ENCODE results near the gene CNTN4. TPM values are rescaled to one million over a fixed set of nuclear protein-coding genes. Genes with fewer than 3 reads are reported as not detected.

The CNTN4 gene
- total RNA-seq, 2 donors from 2014 or later = 0.62 to 0.79 TPM

DNA sequence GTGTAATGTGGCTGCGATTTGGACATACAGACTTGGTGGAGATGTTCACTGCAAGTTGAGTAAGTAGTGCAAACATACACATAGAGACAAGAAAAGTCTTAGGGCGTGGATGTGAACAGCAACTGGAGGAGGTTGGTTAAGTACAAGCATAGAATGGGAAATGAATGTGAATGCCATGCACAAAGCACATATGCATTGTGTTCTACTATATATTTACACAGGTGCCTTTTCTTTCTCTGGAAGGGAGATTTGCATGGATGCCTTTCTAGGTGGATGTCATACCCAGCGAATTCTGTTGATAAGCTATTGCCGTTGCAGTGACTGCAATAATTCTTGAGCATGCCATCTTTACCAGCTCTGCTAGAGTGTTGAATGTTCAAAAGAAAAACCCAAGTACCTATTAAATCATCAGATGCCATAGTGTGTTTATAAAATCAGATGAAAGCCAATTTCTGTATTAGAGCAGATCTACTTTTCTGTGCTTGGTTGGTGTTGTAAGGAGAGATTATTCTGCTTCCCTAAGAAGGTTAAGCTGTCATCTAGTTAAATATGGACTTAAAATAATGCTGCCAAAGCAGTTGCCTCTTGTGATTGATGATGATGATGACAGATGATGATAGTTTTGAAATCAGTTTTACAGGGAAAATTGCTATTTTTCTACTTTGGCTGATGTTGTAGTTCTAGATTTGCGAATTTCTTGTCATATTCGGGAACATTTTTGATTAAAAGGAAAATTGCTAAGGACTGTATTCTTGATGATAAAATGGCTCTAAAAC is 148.4 kb downstream of the CNTN4 start:
- no peak overlapping the region for H3K4me3 Mint-ChIP-seq
- no peaks in the 10 kb centered on the region for H3K27me3 Mint-ChIP-seq (ENCODE audit: low read depth)
- ATAC-seq (replicated peaks in 1 of 2) (no peak), DNase-seq (no peak)
- no peaks in the 10 kb centered on the region for H3K36me3 Mint-ChIP-seq (ENCODE audit: insufficient read depth in 2 of 2)
- H3K4me1 Mint-ChIP-seq (ENCODE audit: low read depth) = no peaks in the 10 kb centered on the region
- no peak overlapping the region for H3K27ac Mint-ChIP-seq
- peaks cover 0 to 5% of the 10 kb centered on the region in 2 donors for H3K9me3 Mint-ChIP-seq

DNA sequence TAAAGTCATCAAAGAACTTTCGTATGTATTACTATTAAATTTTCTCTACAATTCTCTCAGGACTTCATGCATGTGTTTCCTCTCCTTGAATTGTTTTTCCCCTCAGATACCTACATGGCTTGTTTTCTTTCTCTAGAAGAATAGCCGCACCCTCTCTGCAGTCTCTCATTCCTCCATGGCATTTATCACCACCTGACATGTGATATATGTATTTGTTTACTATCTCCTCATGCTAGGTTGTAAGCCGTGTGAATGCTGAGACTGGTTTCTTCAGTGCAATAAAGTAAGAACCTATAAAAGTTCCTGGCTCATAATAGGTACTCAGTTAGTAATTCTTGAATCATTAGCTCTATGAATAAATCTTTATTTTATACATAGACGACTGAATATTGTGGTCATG is 149.2 kb downstream of the CNTN4 start:
- H3K4me3 Mint-ChIP-seq = no peak overlapping the region
- H3K27me3 Mint-ChIP-seq (ENCODE audit: low read depth) = no peaks in the 10 kb centered on the region
- ATAC-seq (replicated peaks in 1 of 2) = no peak
- no peak for DNase-seq
- H3K36me3 Mint-ChIP-seq (ENCODE audit: insufficient read depth in 2 of 2) = no peaks in the 10 kb centered on the region
- H3K4me1 Mint-ChIP-seq (ENCODE audit: low read depth) = no peaks in the 10 kb centered on the region
- H3K27ac Mint-ChIP-seq = no peak overlapping the region
- H3K9me3 Mint-ChIP-seq = peaks cover 0 to 5% of the 10 kb centered on the region in 2 donors

DNA sequence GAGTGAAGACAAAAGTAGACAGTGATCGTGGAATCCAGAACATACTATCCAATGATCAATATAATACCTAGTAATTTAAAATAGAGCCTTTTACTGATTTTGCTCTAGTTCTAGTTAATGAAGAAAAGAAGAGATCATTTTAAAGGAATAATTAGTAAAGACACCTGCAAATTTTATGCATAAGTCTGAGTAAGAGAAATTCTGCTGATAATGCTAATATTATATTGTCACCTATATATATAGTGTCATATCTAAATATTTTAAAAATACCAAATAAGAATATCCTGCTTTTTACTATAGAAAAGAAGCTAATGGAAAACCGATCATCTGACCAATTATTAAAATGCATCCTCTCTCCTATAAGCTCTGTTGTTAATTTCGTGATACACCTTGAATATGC is 152.1 kb downstream of the CNTN4 start:
- Mint-ChIP-seq H3K4me3 (no peak overlapping the region), H3K27ac (no peak overlapping the region)
- DNase-seq = no peak

DNA sequence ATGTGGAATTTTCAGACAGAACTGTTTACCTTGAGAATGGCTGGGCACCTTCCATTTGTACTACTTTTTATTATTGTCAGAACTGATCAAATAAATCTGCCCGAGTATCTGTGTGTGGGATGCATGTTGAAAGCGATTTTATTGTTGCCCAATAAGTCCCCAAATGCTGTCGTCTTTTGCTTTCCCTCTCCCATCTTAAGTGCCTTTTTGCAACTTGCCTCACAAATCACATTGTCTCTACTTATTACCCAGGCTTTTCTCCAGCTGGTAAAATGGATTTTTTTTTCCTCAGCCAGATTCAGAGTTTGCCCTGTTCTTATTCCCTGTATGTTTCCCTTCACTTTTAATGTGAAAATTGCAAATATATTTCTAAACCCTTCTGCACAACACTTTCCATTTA is 163.1 kb downstream of the CNTN4 start:
- peaks cover 2 to 9% of the 10 kb centered on the region in 2 donors for H3K9me3 Mint-ChIP-seq
- no peak overlapping the region for H3K4me3 Mint-ChIP-seq
- no peak for DNase-seq
- H3K27me3 Mint-ChIP-seq (ENCODE audit: low read depth) = no peaks in the 10 kb centered on the region
- H3K27ac Mint-ChIP-seq = no peak overlapping the region
- no peak for ATAC-seq (replicated peaks in 1 of 2)
- H3K4me1 Mint-ChIP-seq (ENCODE audit: low read depth) = no peaks in the 10 kb centered on the region
- no peaks in the 10 kb centered on the region for H3K36me3 Mint-ChIP-seq (ENCODE audit: insufficient read depth in 2 of 2)

More for the DNA sequence above, 152.1 kb downstream of the CNTN4 start:
- H3K36me3 Mint-ChIP-seq (ENCODE audit: insufficient read depth in 2 of 2) = no peaks in the 10 kb centered on the region
- H3K4me1 Mint-ChIP-seq (ENCODE audit: low read depth) = no peaks in the 10 kb centered on the region
- H3K9me3 Mint-ChIP-seq = peaks cover 4 to 18% of the 10 kb centered on the region in 2 donors
- H3K27me3 Mint-ChIP-seq (ENCODE audit: low read depth) = no peaks in the 10 kb centered on the region
- no peak for ATAC-seq (replicated peaks in 1 of 2)

DNA sequence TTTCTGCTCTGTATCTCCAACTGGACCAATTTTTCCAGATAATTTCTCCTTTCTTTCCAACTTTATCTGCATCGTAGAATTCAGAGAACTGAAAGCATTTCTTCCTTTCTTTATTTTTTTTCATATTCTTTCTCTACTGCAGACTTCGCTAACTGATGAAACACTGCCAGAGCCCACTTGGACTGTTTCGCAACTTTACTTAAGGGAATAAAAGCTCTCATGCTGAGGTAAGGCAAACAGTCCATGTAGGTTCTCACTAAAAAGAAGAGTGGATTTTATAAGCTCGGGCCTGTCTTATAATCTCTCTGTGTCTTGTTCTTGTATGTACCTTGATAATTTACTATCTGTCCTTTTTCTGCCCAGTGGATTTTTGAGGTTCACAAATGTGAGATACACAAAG is 163.5 kb downstream of the CNTN4 start:
- peaks cover 2 to 7% of the 10 kb centered on the region in 2 donors for H3K9me3 Mint-ChIP-seq
- ATAC-seq (replicated peaks in 1 of 2) (no peak), DNase-seq (no peak)
- no peak overlapping the region for H3K4me3 Mint-ChIP-seq
- no peaks in the 10 kb centered on the region for H3K36me3 Mint-ChIP-seq (ENCODE audit: insufficient read depth in 2 of 2)
- H3K27me3 Mint-ChIP-seq (ENCODE audit: low read depth) = no peaks in the 10 kb centered on the region
- no peaks in the 10 kb centered on the region for H3K4me1 Mint-ChIP-seq (ENCODE audit: low read depth)
- H3K27ac Mint-ChIP-seq = no peak overlapping the region

DNA sequence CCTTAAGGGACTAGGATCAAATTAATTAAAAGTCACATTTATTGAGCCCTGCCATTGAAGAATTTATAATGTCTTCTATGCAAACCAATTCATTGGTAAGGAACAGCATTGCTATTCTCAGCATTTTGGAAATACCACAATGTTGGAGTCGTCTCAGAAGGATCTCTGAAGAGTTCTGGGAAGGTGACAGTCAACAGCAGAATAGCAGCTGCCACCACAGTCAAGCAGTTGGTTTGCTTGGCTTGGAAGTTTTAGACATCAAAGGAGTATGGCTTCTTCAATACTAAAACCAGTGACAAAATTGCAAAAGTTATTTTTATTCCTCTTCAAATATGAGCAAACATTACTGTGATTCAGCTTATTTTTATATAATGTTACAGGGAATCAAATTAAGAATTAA is 167.9 kb downstream of the CNTN4 start:
- peaks cover 2 to 7% of the 10 kb centered on the region in 2 donors for H3K9me3 Mint-ChIP-seq
- H3K4me1 Mint-ChIP-seq (ENCODE audit: low read depth) = no peaks in the 10 kb centered on the region
- no peak for DNase-seq
- H3K36me3 Mint-ChIP-seq (ENCODE audit: insufficient read depth in 2 of 2) = no peaks in the 10 kb centered on the region
- ATAC-seq (replicated peaks in 1 of 2) = no peak
- H3K4me3 Mint-ChIP-seq = no peak overlapping the region
- H3K27ac Mint-ChIP-seq = no peak overlapping the region
- no peaks in the 10 kb centered on the region for H3K27me3 Mint-ChIP-seq (ENCODE audit: low read depth)

DNA sequence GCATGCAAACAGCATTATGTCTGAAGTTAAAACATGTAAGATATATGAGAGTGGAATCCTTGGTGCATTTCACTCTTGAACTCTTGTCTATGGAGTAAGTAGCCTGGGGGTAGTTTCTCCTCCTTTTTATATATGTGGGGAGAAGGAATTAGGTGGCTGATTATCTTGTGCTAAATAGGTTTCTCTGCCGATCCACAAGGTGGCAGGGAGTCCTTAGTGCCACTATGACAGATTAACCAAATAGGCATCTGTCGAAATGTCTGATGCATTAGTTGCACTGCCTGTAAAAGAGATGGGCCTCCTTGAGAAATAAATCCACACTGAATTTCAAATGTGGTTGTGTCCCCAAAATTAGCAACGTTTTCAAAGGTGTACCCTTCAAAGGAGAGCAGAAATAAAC is 170.1 kb downstream of the CNTN4 start:
- no peaks in the 10 kb centered on the region for H3K27me3 Mint-ChIP-seq (ENCODE audit: low read depth)

DNA sequence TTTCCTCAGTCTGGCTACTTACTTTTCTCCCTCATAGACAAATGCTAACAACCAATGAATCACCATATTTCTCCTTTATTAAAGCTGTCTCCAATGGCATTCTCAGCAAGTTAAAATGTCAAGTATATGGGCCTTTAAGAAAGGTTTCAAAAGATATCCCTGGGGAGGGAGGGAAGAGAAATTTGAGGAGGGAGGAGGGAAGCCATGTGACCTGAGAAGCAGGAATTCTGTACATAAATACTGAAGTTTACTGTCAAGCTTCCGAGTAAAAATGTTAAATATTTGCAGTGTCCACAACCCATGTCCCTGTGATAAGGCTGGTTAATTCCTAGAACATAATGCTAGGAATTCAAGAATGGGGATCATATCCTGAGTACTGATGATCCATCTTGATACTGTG is 175.9 kb downstream of the CNTN4 start:
- no peaks in the 10 kb centered on the region for H3K9me3 Mint-ChIP-seq
- no peak overlapping the region for H3K27ac Mint-ChIP-seq
- no peak for ATAC-seq (replicated peaks in 1 of 2)
- no peak overlapping the region for H3K4me3 Mint-ChIP-seq
- H3K36me3 Mint-ChIP-seq (ENCODE audit: insufficient read depth in 2 of 2) = no peaks in the 10 kb centered on the region
- H3K4me1 Mint-ChIP-seq (ENCODE audit: low read depth) = no peaks in the 10 kb centered on the region
- no peak for DNase-seq
- no peaks in the 10 kb centered on the region for H3K27me3 Mint-ChIP-seq (ENCODE audit: low read depth)

More for the DNA sequence above, 170.1 kb downstream of the CNTN4 start:
- Mint-ChIP-seq H3K9me3 (peaks cover 0 to 5% of the 10 kb centered on the region in 2 donors), H3K4me1 (ENCODE audit: low read depth) (no peaks in the 10 kb centered on the region), H3K36me3 (ENCODE audit: insufficient read depth in 2 of 2) (no peaks in the 10 kb centered on the region), H3K4me3 (no peak overlapping the region), H3K27ac (no peak overlapping the region)
- DNase-seq (no peak), ATAC-seq (replicated peaks in 1 of 2) (no peak)

DNA sequence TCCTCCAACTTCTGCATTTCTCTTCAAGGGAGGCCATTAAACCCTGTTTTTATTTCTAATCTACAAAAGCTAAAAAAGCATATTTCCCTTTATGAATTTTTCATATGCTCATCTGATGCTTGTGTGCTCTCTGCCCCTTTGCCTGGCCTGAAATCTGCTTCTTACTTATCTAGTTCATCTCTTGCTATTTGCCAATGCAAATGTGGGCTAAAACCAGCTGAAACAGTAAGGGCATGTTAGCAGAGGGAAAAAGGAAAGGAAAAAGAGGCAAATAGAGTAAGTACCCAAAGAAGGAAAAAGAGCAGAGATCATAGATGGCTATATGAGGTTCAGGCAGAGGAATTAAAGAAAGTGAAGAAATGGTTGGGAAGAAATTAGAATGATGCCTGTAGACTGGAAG is 185.2 kb downstream of the CNTN4 start:
- no peak for DNase-seq
- Mint-ChIP-seq H3K9me3 (peaks cover 0 to 5% of the 10 kb centered on the region in 2 donors), H3K27me3 (ENCODE audit: low read depth) (no peaks in the 10 kb centered on the region), H3K4me3 (no peak overlapping the region), H3K36me3 (ENCODE audit: insufficient read depth in 2 of 2) (no peaks in the 10 kb centered on the region), H3K27ac (no peak overlapping the region), H3K4me1 (ENCODE audit: low read depth) (no peaks in the 10 kb centered on the region)
- no peak for ATAC-seq (replicated peaks in 1 of 2)

DNA sequence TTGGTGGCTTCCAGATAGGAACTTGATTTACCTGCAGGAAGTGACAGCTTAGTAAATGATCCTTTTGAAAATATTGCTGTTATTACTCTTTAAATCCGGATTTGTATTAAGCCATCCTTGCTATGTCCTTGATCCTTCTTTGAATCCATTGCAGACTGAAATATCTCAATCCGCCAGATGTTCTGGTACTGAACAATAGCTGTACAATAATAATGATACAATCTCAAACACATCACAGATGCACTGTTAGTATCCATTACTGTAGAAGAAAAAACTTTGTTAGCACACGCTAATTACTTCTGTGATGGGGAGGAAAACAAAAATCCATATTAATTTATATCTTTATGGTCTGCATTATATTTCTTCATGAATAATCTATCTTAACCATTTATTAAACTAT is 202.3 kb downstream of the CNTN4 start:
- Mint-ChIP-seq H3K27me3 (ENCODE audit: low read depth) (no peaks in the 10 kb centered on the region), H3K4me3 (no peak overlapping the region), H3K36me3 (ENCODE audit: insufficient read depth in 2 of 2) (no peaks in the 10 kb centered on the region), H3K4me1 (ENCODE audit: low read depth) (no peaks in the 10 kb centered on the region), H3K27ac (no peak overlapping the region), H3K9me3 (peaks cover 0 to 3% of the 10 kb centered on the region in 2 donors)
- no peak for DNase-seq
- ATAC-seq (replicated peaks in 1 of 2) = no peak

DNA sequence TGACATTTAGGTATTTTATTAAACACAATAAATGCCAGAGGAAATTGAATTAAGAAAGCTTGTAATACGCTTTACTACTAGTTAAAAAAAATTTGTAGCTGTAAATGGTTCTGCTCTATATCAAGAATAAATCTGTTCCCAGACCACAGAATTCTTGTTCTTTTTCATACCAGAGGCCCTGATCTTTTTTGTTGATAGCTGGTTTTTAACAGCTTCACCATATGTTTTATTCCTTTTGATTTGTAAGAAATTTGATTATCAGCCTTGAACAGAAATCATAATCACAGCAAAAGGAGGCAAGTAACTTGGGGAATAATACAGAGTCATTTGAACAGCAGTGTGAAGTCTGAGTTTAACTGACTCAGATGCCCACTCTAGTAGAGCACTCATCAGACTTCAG is 202.7 kb downstream of the CNTN4 start:
- Mint-ChIP-seq H3K27me3 (ENCODE audit: low read depth) (no peaks in the 10 kb centered on the region), H3K27ac (no peak overlapping the region), H3K4me3 (no peak overlapping the region), H3K4me1 (ENCODE audit: low read depth) (no peaks in the 10 kb centered on the region), H3K9me3 (peaks cover 0 to 3% of the 10 kb centered on the region in 2 donors), H3K36me3 (ENCODE audit: insufficient read depth in 2 of 2) (no peaks in the 10 kb centered on the region)
- DNase-seq = no peak
- no peak for ATAC-seq (replicated peaks in 1 of 2)

DNA sequence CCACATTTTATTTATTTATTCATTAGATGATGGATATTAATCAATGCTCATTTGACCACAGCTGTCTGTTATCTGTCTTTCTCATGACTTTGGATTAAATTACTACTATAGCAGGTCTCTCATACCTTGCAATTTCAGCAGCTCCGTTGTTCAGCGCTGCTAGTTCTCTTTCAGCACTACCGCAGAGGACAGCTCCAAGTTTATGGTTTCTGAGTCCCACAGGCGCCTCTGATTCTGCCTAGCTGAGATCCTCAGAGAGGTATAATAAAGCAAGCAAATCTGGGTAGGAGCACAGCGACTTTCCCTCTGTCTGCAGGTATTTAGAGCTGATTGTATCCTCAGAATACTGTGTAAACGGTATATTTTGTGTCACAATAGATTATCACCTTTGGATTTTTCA is 204.9 kb downstream of the CNTN4 start:
- Mint-ChIP-seq H3K4me3 (no peak overlapping the region), H3K36me3 (ENCODE audit: insufficient read depth in 2 of 2) (no peaks in the 10 kb centered on the region), H3K27me3 (ENCODE audit: low read depth) (no peaks in the 10 kb centered on the region), H3K27ac (no peak overlapping the region), H3K9me3 (peaks cover 0 to 3% of the 10 kb centered on the region in 2 donors), H3K4me1 (ENCODE audit: low read depth) (no peaks in the 10 kb centered on the region)
- DNase-seq (no peak), ATAC-seq (replicated peaks in 1 of 2) (no peak)

DNA sequence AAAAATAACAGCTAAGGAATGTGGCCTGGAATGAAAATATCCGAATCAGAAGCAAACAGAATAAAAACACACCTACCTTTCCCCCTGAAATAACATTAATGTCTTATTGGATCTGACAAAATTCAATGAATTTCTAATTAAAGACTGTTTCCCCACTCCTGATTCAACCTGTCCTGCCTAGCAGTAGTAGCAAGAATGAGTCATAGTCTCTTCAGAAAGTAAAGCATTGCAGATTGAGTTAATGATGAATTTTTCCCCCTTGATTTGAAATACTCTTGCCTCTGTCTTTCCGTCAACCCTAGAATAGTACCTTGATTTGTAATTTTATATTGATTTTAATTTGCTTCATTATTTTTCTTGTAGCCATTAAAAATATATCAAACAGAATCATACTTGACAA is 212.4 kb downstream of the CNTN4 start:
- DNase-seq (no peak), ATAC-seq (replicated peaks in 1 of 2) (no peak)
- H3K4me3 Mint-ChIP-seq = no peak overlapping the region
- H3K36me3 Mint-ChIP-seq (ENCODE audit: insufficient read depth in 2 of 2) = no peaks in the 10 kb centered on the region
- no peaks in the 10 kb centered on the region for H3K4me1 Mint-ChIP-seq (ENCODE audit: low read depth)
- H3K27ac Mint-ChIP-seq = no peak overlapping the region
- H3K27me3 Mint-ChIP-seq (ENCODE audit: low read depth) = no peaks in the 10 kb centered on the region
- no peaks in the 10 kb centered on the region for H3K9me3 Mint-ChIP-seq

DNA sequence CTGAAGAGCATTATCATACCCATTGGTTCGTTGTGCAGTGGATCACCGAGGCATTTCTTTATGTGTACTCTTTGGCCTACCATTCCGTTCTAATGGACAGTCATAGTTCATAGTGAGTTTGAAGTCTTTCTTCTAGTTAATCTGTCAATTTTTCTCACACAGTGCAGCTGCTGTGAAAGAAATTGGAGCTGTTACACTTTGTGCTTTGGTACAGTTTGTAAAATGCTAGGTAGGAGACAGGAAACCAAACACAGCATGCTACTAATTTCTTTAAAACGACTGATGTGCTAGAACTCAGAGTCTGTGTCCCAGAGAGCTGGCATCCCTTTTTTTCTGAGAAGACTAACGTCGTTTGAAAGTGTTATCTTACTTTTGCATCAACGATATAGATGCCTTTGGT is 218.9 kb downstream of the CNTN4 start:
- no peak for DNase-seq
- no peak for ATAC-seq (replicated peaks in 1 of 2)
- H3K27me3 Mint-ChIP-seq (ENCODE audit: low read depth) = no peaks in the 10 kb centered on the region
- no peak overlapping the region for H3K27ac Mint-ChIP-seq
- H3K4me1 Mint-ChIP-seq (ENCODE audit: low read depth) = no peaks in the 10 kb centered on the region
- no peaks in the 10 kb centered on the region for H3K36me3 Mint-ChIP-seq (ENCODE audit: insufficient read depth in 2 of 2)
- no peak overlapping the region for H3K4me3 Mint-ChIP-seq
- H3K9me3 Mint-ChIP-seq = no peaks in the 10 kb centered on the region
